ENCODE results near the gene FCGBP.
"Not testable (repeated sequence)": the region's sequence is repeated elsewhere in the genome, so short reads cannot be mapped to it uniquely, and the experiment has no call there.

The FCGBP gene

GRCh38 chr19:39934584-39935363 lies at the start of gene FCGBP:
FCGBP (minus strand) TSS chr19:39934634.
- Mint-ChIP-seq H3K27ac (peak within 1 kb of the TSS; percentile 93), H3K9me3 (peaks cover 11% of the 10 kb centered on the region), H3K36me3 (no peaks in the 10 kb centered on the region), H3K4me3 (no peak within 1 kb of the TSS), H3K4me1 (peaks cover 44% of the 10 kb centered on the region)
- no peak for DNase-seq (ENCODE audit: low spot score in 2 of 2)
- no peak for ATAC-seq

- H3K27ac Mint-ChIP-seq, result no peak overlapping the region
- ATAC-seq, result no peak
- H3K36me3 Mint-ChIP-seq, result peaks cover 59% of the 10 kb centered on the region
- peaks cover 19% of the 10 kb centered on the region for H3K9me3 Mint-ChIP-seq
- peak in 1 of 2 donors; percentile 22 for DNase-seq (ENCODE audit: low spot score in 2 of 2)
- no peak overlapping the region for H3K4me3 Mint-ChIP-seq
- H3K4me1 Mint-ChIP-seq, result no peaks in the 10 kb centered on the region
Observed at GRCh38 chr19:39983695-39984300, 49.4 kb upstream of the FCGBP start.

GRCh38 chr19:39982883-39983282 lies 48.4 kb upstream of the FCGBP start:
- ATAC-seq, result no peak

GRCh38 chr19:39974377-39975155 lies 40.1 kb upstream of the FCGBP start:
- H3K4me1 Mint-ChIP-seq, result peaks cover 58% of the 10 kb centered on the region
- no peak for ATAC-seq
- DNase-seq (ENCODE audit: low spot score in 2 of 2), result peak in 1 of 2 donors; percentile 44
- peaks cover 96% of the 10 kb centered on the region for H3K36me3 Mint-ChIP-seq
- peak overlapping the region; percentile 36 for H3K27ac Mint-ChIP-seq
- H3K9me3 Mint-ChIP-seq, result no peaks in the 10 kb centered on the region
- H3K4me3 Mint-ChIP-seq, result no peak overlapping the region

More at GRCh38 chr19:39982883-39983282, 48.4 kb upstream of the FCGBP start:
- Mint-ChIP-seq H3K9me3 (peaks cover 19% of the 10 kb centered on the region), H3K36me3 (peaks cover 69% of the 10 kb centered on the region), H3K4me1 (peaks cover 4% of the 10 kb centered on the region), H3K4me3 (no peak overlapping the region), H3K27ac (no peak overlapping the region)
- no peak for DNase-seq (ENCODE audit: low spot score in 2 of 2)

GRCh38 chr19:39971380-39972035 lies 37.1 kb upstream of the FCGBP start:
- no peak for ATAC-seq
- peaks cover 62% of the 10 kb centered on the region for H3K4me1 Mint-ChIP-seq
- no peak for DNase-seq (ENCODE audit: low spot score in 2 of 2)
- H3K36me3 Mint-ChIP-seq, result peaks cover 65% of the 10 kb centered on the region
- no peaks in the 10 kb centered on the region for H3K9me3 Mint-ChIP-seq
- peak overlapping the region; percentile 99 for H3K27ac Mint-ChIP-seq
- peak overlapping the region; percentile 97 for H3K4me3 Mint-ChIP-seq

- Mint-ChIP-seq H3K36me3 (peaks cover 58% of the 10 kb centered on the region), H3K9me3 (no peaks in the 10 kb centered on the region), H3K4me3 (peak within 1 kb of the TSS; percentile 97), H3K4me1 (peaks cover 62% of the 10 kb centered on the region), H3K27ac (peak within 1 kb of the TSS; percentile 99)
- peak; percentile 93 to 99 for DNase-seq (ENCODE audit: low spot score in 2 of 2)
- peak; percentile 97 for ATAC-seq
Observed at GRCh38 chr19:39970675-39971379, 36.4 kb upstream of the FCGBP start, which contains the start of gene PSMC4. PSMC4 (plus strand) TSS chr19:39971165; CDS start chr19:39971203, 38 bp downstream.

- peak; percentile 52 for ATAC-seq
- H3K9me3 Mint-ChIP-seq, result no peaks in the 10 kb centered on the region
- H3K4me1 Mint-ChIP-seq, result peaks cover 62% of the 10 kb centered on the region
- peaks cover 54% of the 10 kb centered on the region for H3K36me3 Mint-ChIP-seq
- H3K4me3 Mint-ChIP-seq, result peak overlapping the region; percentile 97
- H3K27ac Mint-ChIP-seq, result peak overlapping the region; percentile 99
- DNase-seq (ENCODE audit: low spot score in 2 of 2), result no peak
Observed at GRCh38 chr19:39970425-39970674, 35.9 kb upstream of the FCGBP start.

GRCh38 chr19:39969681-39970424 lies 35.4 kb upstream of the FCGBP start:
- peak overlapping the region; percentile 99 for H3K27ac Mint-ChIP-seq
- DNase-seq (ENCODE audit: low spot score in 2 of 2), result peak in 1 of 2 donors; percentile 50
- H3K4me1 Mint-ChIP-seq, result peaks cover 62% of the 10 kb centered on the region
- H3K4me3 Mint-ChIP-seq, result peak overlapping the region; percentile 97
- no peaks in the 10 kb centered on the region for H3K9me3 Mint-ChIP-seq
- H3K36me3 Mint-ChIP-seq, result peaks cover 49% of the 10 kb centered on the region
- no peak for ATAC-seq

GRCh38 chr19:39969266-39969665 lies 34.8 kb upstream of the FCGBP start:
- ATAC-seq, result no peak
- H3K4me1 Mint-ChIP-seq, result peaks cover 57% of the 10 kb centered on the region
- peak overlapping the region; percentile 97 for H3K4me3 Mint-ChIP-seq
- peaks cover 43% of the 10 kb centered on the region for H3K36me3 Mint-ChIP-seq
- no peak for DNase-seq (ENCODE audit: low spot score in 2 of 2)
- no peaks in the 10 kb centered on the region for H3K9me3 Mint-ChIP-seq
- H3K27ac Mint-ChIP-seq, result peak overlapping the region; percentile 99

- DNase-seq (ENCODE audit: low spot score in 2 of 2) (peak in 1 of 2 donors; percentile 49), ATAC-seq (no peak)
- Mint-ChIP-seq H3K27ac (peak overlapping the region; percentile 99), H3K36me3 (peaks cover 38% of the 10 kb centered on the region), H3K4me3 (peak overlapping the region; percentile 97), H3K9me3 (no peaks in the 10 kb centered on the region), H3K4me1 (peaks cover 52% of the 10 kb centered on the region)
Observed at GRCh38 chr19:39968789-39969188, 34.4 kb upstream of the FCGBP start.

GRCh38 chr19:39967561-39967960 lies 33.1 kb upstream of the FCGBP start:
- no peak overlapping the region for H3K4me3 Mint-ChIP-seq
- H3K4me1 Mint-ChIP-seq, result peaks cover 43% of the 10 kb centered on the region
- H3K9me3 Mint-ChIP-seq, result no peaks in the 10 kb centered on the region
- ATAC-seq, result no peak
- peaks cover 26% of the 10 kb centered on the region for H3K36me3 Mint-ChIP-seq
- DNase-seq (ENCODE audit: low spot score in 2 of 2), result peak in 1 of 2 donors; percentile 36
- H3K27ac Mint-ChIP-seq, result no peak overlapping the region

GRCh38 chr19:39966617-39967016 lies 32.2 kb upstream of the FCGBP start:
- no peak for DNase-seq (ENCODE audit: low spot score in 2 of 2)
- no peak for ATAC-seq
- Mint-ChIP-seq H3K36me3 (peaks cover 16% of the 10 kb centered on the region), H3K4me3 (no peak overlapping the region), H3K4me1 (peaks cover 35% of the 10 kb centered on the region), H3K9me3 (no peaks in the 10 kb centered on the region), H3K27ac (no peak overlapping the region)

- Mint-ChIP-seq H3K4me1 (peaks cover 21% of the 10 kb centered on the region), H3K4me3 (no peak overlapping the region), H3K9me3 (no peaks in the 10 kb centered on the region), H3K27ac (no peak overlapping the region), H3K36me3 (no peaks in the 10 kb centered on the region)
- ATAC-seq (no peak), DNase-seq (ENCODE audit: low spot score in 2 of 2) (no peak)
Observed at GRCh38 chr19:39963898-39964297, 29.5 kb upstream of the FCGBP start.

- H3K4me1 Mint-ChIP-seq, result peaks cover 13% of the 10 kb centered on the region
- DNase-seq (ENCODE audit: low spot score in 2 of 2); ATAC-seq; H3K4me3 Mint-ChIP-seq; H3K36me3 Mint-ChIP-seq; H3K9me3 Mint-ChIP-seq: not testable (repeated sequence)
- H3K27ac Mint-ChIP-seq, result peak overlapping the region; percentile 66
Observed at GRCh38 chr19:39959407-39959806, 25.0 kb upstream of the FCGBP start.
